Measurements from ENCODE around the gene ZNF276.

The ZNF276 gene

GRCh38 chr16:89716916-89717687, 4.2 kb upstream of the ZNF276 start:
- no peak for ATAC-seq

- no peak for ATAC-seq
These were observed 3.4 kb upstream of the ZNF276 start for GRCh38 chr16:89717688-89718505.

GRCh38 chr16:89720551-89720812, 855 bp upstream of the ZNF276 start:
- ATAC-seq = no peak

- ATAC-seq = peak; percentile 28 to 42
These were observed 432 bp downstream of the ZNF276 start for GRCh38 chr16:89721546-89722391.

GRCh38 chr16:89722392-89723278, 1.3 kb downstream of the ZNF276 start:
- peak; percentile 17 to 18 for ATAC-seq

GRCh38 chr16:89723279-89724250, 2.2 kb downstream of the ZNF276 start:
- ATAC-seq = peak; percentile 20 to 21

GRCh38 chr16:89727406-89728120, 6.2 kb downstream of the ZNF276 start:
- no peak for ATAC-seq

GRCh38 chr16:89729293-89729692, 8.0 kb downstream of the ZNF276 start:
- ATAC-seq = no peak

GRCh38 chr16:89729863-89730593, 8.7 kb downstream of the ZNF276 start:
- no peak for ATAC-seq

- no peak for ATAC-seq
These were observed 9.4 kb downstream of the ZNF276 start for GRCh38 chr16:89730610-89731234.

GRCh38 chr16:89732142-89732917, 11.0 kb downstream of the ZNF276 start:
- no peak for ATAC-seq

- ATAC-seq = no peak
These were observed 11.5 kb downstream of the ZNF276 start for GRCh38 chr16:89732918-89733242.

- no peak for ATAC-seq
These were observed 12.0 kb downstream of the ZNF276 start for GRCh38 chr16:89733322-89733721.

- no peak for ATAC-seq
These were observed 12.5 kb downstream of the ZNF276 start for GRCh38 chr16:89733792-89734191.

- no peak for ATAC-seq
These were observed 15.2 kb downstream of the ZNF276 start for GRCh38 chr16:89736554-89736953.

- peak; percentile 20 to 58 for ATAC-seq
These were observed 16.2 kb downstream of the ZNF276 start for GRCh38 chr16:89737341-89738071.

- no peak for ATAC-seq
These were observed 16.7 kb downstream of the ZNF276 start for GRCh38 chr16:89738072-89738377.

All from activated CD4-positive, CD25-positive, alpha-beta regulatory T cell treated with anti-CD3 and anti-CD28 coated beads, Interleukin-2, amount 50 U/mL, for 24 hours (primary cell).